ENCODE results near the gene ANKK1.

The ANKK1 gene

GRCh38 chr11:113382121-113382520, 5.5 kb upstream of the ANKK1 start:
- no peak for DNase-seq

GRCh38 chr11:113384551-113384950, 3.0 kb upstream of the ANKK1 start:
- no peak for DNase-seq

- DNase-seq: no peak
Observed at GRCh38 chr11:113385749-113386148, 1.8 kb upstream of the ANKK1 start.

- DNase-seq: no peak
Observed at GRCh38 chr11:113386866-113387265, 713 bp upstream of the ANKK1 start.

GRCh38 chr11:113389272-113389671, 1.7 kb downstream of the ANKK1 start:
- DNase-seq: no peak

- no peak for DNase-seq
Observed at GRCh38 chr11:113392236-113392921, 4.8 kb downstream of the ANKK1 start.

GRCh38 chr11:113393501-113393985, 6.0 kb downstream of the ANKK1 start:
- no peak for DNase-seq

- DNase-seq: no peak
Observed at GRCh38 chr11:113394919-113395318, 7.3 kb downstream of the ANKK1 start.

GRCh38 chr11:113395782-113396336, 8.3 kb downstream of the ANKK1 start:
- DNase-seq: no peak

- DNase-seq: no peak
Observed at GRCh38 chr11:113396690-113397089, 9.1 kb downstream of the ANKK1 start.

GRCh38 chr11:113397212-113397611, 9.6 kb downstream of the ANKK1 start:
- DNase-seq: no peak

GRCh38 chr11:113397821-113398220, 10.2 kb downstream of the ANKK1 start:
- no peak for DNase-seq

- DNase-seq: no peak
Observed at GRCh38 chr11:113398669-113399430, 11.3 kb downstream of the ANKK1 start.

- DNase-seq: no peak
Observed at GRCh38 chr11:113400631-113401230, 13.2 kb downstream of the ANKK1 start.

GRCh38 chr11:113401718-113402117, 14.1 kb downstream of the ANKK1 start:
- DNase-seq: peak; percentile 96

GRCh38 chr11:113404859-113405430, 17.4 kb downstream of the ANKK1 start:
- no peak for DNase-seq

- no peak for DNase-seq
Observed at GRCh38 chr11:113405724-113406478, 18.3 kb downstream of the ANKK1 start.

GRCh38 chr11:113407163-113407562, 19.6 kb downstream of the ANKK1 start:
- DNase-seq: no peak

GRCh38 chr11:113408206-113408605, 20.6 kb downstream of the ANKK1 start:
- no peak for DNase-seq

GRCh38 chr11:113408887-113409286, 21.3 kb downstream of the ANKK1 start:
- DNase-seq: no peak

GRCh38 chr11:113409526-113409925, 21.9 kb downstream of the ANKK1 start:
- no peak for DNase-seq

GRCh38 chr11:113410414-113411135, 23.0 kb downstream of the ANKK1 start:
- DNase-seq: no peak
